DMS 273 treated with DMSO at 0.1 percent for 48 hours (cell line): Measurements from ENCODE around the gene RFX7.
"Not testable (repeated sequence)": the region's sequence is repeated elsewhere in the genome, so short reads cannot be mapped to it uniquely, and the experiment has no call there.

ENCODE experiments used
- DNase-seq: peaks from one replicate; lab custom pipeline; 2025; lab: John Stamatoyannopoulos, UW

RFX7 gene

GRCh38 chr15:56243163-56244037, at the start of gene RFX7:
RFX7 (minus strand) TSS chr15:56243879; CDS start chr15:56243285, 594 bp downstream.
- peak; percentile 32 for DNase-seq

GRCh38 chr15:56292546-56293316, 49.1 kb upstream of the RFX7 start:
- DNase-seq = no peak

- DNase-seq = no peak
Measured at GRCh38 chr15:56291741-56292140, 48.1 kb upstream of the RFX7 start.

GRCh38 chr15:56286213-56286612, 42.5 kb upstream of the RFX7 start:
- no peak for DNase-seq

- DNase-seq = no peak
Measured at GRCh38 chr15:56281145-56281544, 37.5 kb upstream of the RFX7 start.

- no peak for DNase-seq
Measured at GRCh38 chr15:56273724-56274123, 30.0 kb upstream of the RFX7 start.

GRCh38 chr15:56272454-56272853, 28.8 kb upstream of the RFX7 start:
- DNase-seq = no peak

- DNase-seq = not testable (repeated sequence)
Measured at GRCh38 chr15:56266465-56266864, 22.8 kb upstream of the RFX7 start.

GRCh38 chr15:56261854-56262509, 18.3 kb upstream of the RFX7 start:
- no peak for DNase-seq

- not testable (repeated sequence) for DNase-seq
Measured at GRCh38 chr15:56257306-56257705, 13.6 kb upstream of the RFX7 start.

- peak; percentile 33 for DNase-seq
Measured at GRCh38 chr15:56254265-56254664, 10.6 kb upstream of the RFX7 start.

GRCh38 chr15:56252386-56252785, 8.7 kb upstream of the RFX7 start:
- peak; percentile 66 for DNase-seq

- DNase-seq = no peak
Measured at GRCh38 chr15:56251315-56252095, 7.8 kb upstream of the RFX7 start.

- no peak for DNase-seq
Measured at GRCh38 chr15:56250626-56251025, 6.9 kb upstream of the RFX7 start.

- DNase-seq = peak; percentile 66
Measured at GRCh38 chr15:56249092-56249491, 5.4 kb upstream of the RFX7 start.

- DNase-seq = no peak
Measured at GRCh38 chr15:56248311-56248992, 4.8 kb upstream of the RFX7 start.

GRCh38 chr15:56247266-56247665, 3.6 kb upstream of the RFX7 start:
- no peak for DNase-seq

GRCh38 chr15:56245871-56246814, 2.5 kb upstream of the RFX7 start:
- peak; percentile 71 for DNase-seq

GRCh38 chr15:56244811-56245576, 1.3 kb upstream of the RFX7 start:
- no peak for DNase-seq
